Skeletal muscle satellite cell (primary cell): Measurements from ENCODE around the gene CLEC4M.

ENCODE experiments used
- H3K27me3 ChIP-seq: 2 replicates; pipeline ENCODE4 v1.7.0; 2013; ENCODE audit warnings: low read length; ENCODE audit not compliant: control insufficient read depth, insufficient read depth
- H3K36me3 ChIP-seq: 2 replicates; pipeline ENCODE4 v1.7.0; 2013; ENCODE audit warnings: mild to moderate bottlenecking, control low read depth, low read length; ENCODE audit not compliant: insufficient read depth
- H3K4me1 ChIP-seq: 2 replicates; pipeline ENCODE4 v1.7.0; 2013; ENCODE audit warnings: low read length; ENCODE audit not compliant: control insufficient read depth, insufficient read depth
- H3K4me2 ChIP-seq: 2 replicates; pipeline ENCODE4 v1.7.0; 2013; ENCODE audit warnings: mild to moderate bottlenecking, low read length
- H3K4me3 ChIP-seq: 2 replicates; pipeline ENCODE4 v1.7.0; 2013; ENCODE audit warnings: low read length
- H3K9ac ChIP-seq: 2 replicates; pipeline ENCODE4 v1.7.0; 2013; ENCODE audit warnings: mild to moderate bottlenecking, low read depth, low read length, moderate library complexity
- H3K9me3 ChIP-seq: replicated peaks from 2 replicates; pipeline ENCODE4 v1.7.0; 2013; ENCODE audit warnings: mild to moderate bottlenecking, control low read depth, low read length

Gene CLEC4M

GRCh38 chr19:7818806-7819205 is 55.8 kb downstream of the CLEC4M start:
- no peak overlapping the region for H3K4me2 ChIP-seq
- H3K36me3 ChIP-seq, result no peaks in the 10 kb centered on the region
- no peak overlapping the region for H3K9ac ChIP-seq
- no peaks in the 10 kb centered on the region for H3K9me3 ChIP-seq
- H3K4me3 ChIP-seq, result no peak overlapping the region
- H3K4me1 ChIP-seq, result no peaks in the 10 kb centered on the region
- H3K27me3 ChIP-seq, result peaks cover 12% of the 10 kb centered on the region
